ENCODE data around the gene CELA2A.
"Not testable (repeated sequence)": the region's sequence is repeated elsewhere in the genome, so short reads cannot be mapped to it uniquely, and the experiment has no call there.

DNA sequence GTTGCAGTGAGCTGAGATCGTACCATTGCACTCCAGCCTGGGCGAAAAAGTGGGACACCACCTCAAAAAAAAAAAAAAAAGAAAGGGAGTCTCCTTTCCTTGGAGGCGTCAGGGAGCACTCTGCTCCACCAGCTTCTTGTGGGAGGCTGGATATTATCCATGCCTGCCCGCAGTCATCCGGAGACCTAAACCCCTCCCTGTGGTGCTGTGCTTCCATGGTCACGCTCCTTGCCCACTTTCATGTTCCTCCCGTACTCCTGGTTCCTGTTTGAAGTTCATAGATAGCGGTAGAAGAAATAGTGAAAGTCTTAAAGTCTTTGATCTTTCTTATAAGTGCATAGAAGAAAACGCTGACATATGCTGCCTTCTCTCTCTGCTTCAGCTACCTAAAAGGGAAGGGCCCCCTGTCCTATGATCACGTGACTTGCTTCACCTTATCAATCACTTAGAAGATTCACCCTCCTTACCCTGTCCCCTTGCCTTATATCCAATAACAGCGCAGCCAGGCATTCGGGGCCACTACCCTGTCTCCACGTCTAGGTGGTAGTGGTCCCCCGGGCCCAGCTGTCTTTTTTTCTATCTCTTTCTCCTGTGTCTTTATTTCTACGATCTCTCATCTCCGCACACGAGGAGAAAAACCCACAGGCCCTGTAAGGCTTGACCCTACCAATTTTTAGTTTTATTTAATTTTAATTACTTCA is 64.8 kb downstream of the CELA2A start:
- TF ChIP-seq, protein P1, sequence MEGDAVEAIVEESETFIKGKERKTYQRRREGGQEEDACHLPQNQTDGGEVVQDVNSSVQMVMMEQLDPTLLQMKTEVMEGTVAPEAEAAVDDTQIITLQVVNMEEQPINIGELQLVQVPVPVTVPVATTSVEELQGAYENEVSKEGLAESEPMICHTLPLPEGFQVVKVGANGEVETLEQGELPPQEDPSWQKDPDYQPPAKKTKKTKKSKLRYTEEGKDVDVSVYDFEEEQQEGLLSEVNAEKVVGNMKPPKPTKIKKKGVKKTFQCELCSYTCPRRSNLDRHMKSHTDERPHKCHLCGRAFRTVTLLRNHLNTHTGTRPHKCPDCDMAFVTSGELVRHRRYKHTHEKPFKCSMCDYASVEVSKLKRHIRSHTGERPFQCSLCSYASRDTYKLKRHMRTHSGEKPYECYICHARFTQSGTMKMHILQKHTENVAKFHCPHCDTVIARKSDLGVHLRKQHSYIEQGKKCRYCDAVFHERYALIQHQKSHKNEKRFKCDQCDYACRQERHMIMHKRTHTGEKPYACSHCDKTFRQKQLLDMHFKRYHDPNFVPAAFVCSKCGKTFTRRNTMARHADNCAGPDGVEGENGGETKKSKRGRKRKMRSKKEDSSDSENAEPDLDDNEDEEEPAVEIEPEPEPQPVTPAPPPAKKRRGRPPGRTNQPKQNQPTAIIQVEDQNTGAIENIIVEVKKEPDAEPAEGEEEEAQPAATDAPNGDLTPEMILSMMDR (IDR thresholded peaks at IDR 0.05): not testable (repeated sequence)
- TF ChIP-seq ZFX (IDR thresholded peaks at IDR 0.05; ENCODE audit: borderline replicate concordance): not testable (repeated sequence)

Measured in 22Rv1 (cell line).